SK-N-SH (cell line): Measurements from ENCODE around the gene DLL4.
"Not testable (repeated sequence)": the region's sequence is repeated elsewhere in the genome, so short reads cannot be mapped to it uniquely, and the experiment has no call there.

Source experiments
- ELF1 ChIP-seq: IDR thresholded peaks from 2 replicates; pipeline ENCODE4 v1.4.0; 2012
- EP300 ChIP-seq, 2 experiments: IDR thresholded peaks; 2 replicates each; pipeline versions ENCODE4 v1.4.0 to v1.6.1; 2012; ENCODE audit warnings: borderline replicate concordance in 1 of 2, low read depth in 1 of 2, low read length in 1 of 2
- FOXM1 ChIP-seq: IDR thresholded peaks from 2 replicates; pipeline ENCODE4 v1.4.0; 2012; ENCODE audit warnings: low read depth, mild to moderate bottlenecking
- JUND ChIP-seq: IDR thresholded peaks from 2 replicates; pipeline ENCODE4 v1.4.0; 2012
- RFX5 ChIP-seq: IDR thresholded peaks from 2 replicates; pipeline ENCODE4 v1.6.1; 2012; ENCODE audit warnings: mild to moderate bottlenecking, improper control_type of control experiment, low read length
- SIN3A ChIP-seq: IDR thresholded peaks from 2 replicates; pipeline ENCODE4 v1.6.1; 2012; ENCODE audit warnings: low read depth, mild to moderate bottlenecking, low read length, moderate library complexity, borderline replicate concordance
- TAF1 ChIP-seq: IDR thresholded peaks from 2 replicates; pipeline ENCODE4 v1.6.1; 2012; ENCODE audit warnings: low read depth, mild to moderate bottlenecking, low read length, moderate library complexity, borderline replicate concordance
- YY1 ChIP-seq: IDR thresholded peaks from 2 replicates; pipeline ENCODE4 v1.4.0; 2012; ENCODE audit warnings: low read depth, mild to moderate bottlenecking
- TF ChIP-seq, protein P1 (sequence below): fragments of 200-600 bp; sonication (generic); IDR thresholded peaks from 2 replicates; pipeline ENCODE4 v1.6.1; 2017; ENCODE audit warnings: antibody characterized with exemption, mild to moderate bottlenecking, moderate library complexity
- TF ChIP-seq, protein P2 (sequence below): IDR thresholded peaks from 2 replicates; pipeline ENCODE4 v1.4.0; 2012; ENCODE audit warnings: low read depth

DNA sequence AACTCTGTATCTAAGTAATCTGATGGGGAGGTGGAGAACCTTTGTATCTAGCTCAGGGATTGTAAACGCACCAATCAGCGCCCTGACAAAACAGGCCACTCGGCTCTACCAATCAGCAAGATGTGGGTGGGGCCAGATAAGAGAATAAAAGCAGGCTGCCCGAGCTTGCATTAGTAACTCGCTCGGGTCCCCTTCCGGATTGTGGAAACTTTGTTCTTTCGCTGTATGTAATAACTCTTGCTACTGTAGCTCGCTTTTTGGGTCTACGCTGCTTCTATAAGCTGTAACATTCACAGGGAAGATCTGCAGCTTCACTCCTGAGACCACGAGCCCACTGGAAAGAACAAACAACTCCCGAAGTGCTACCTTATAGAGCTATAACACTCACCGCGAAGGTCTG lies 33.2 kb downstream of the DLL4 start:
- TF ChIP-seq JUND; ELF1; FOXM1; SIN3A; YY1; EP300 (IDR thresholded peaks at IDR 0.05; ENCODE audit: borderline replicate concordance in 1 of 2, low read depth in 1 of 2, low read length in 1 of 2); RFX5; TAF1: not testable (repeated sequence)
- TF ChIP-seq, protein P1, sequence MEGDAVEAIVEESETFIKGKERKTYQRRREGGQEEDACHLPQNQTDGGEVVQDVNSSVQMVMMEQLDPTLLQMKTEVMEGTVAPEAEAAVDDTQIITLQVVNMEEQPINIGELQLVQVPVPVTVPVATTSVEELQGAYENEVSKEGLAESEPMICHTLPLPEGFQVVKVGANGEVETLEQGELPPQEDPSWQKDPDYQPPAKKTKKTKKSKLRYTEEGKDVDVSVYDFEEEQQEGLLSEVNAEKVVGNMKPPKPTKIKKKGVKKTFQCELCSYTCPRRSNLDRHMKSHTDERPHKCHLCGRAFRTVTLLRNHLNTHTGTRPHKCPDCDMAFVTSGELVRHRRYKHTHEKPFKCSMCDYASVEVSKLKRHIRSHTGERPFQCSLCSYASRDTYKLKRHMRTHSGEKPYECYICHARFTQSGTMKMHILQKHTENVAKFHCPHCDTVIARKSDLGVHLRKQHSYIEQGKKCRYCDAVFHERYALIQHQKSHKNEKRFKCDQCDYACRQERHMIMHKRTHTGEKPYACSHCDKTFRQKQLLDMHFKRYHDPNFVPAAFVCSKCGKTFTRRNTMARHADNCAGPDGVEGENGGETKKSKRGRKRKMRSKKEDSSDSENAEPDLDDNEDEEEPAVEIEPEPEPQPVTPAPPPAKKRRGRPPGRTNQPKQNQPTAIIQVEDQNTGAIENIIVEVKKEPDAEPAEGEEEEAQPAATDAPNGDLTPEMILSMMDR = not testable (repeated sequence)
- TF ChIP-seq, protein P2, sequence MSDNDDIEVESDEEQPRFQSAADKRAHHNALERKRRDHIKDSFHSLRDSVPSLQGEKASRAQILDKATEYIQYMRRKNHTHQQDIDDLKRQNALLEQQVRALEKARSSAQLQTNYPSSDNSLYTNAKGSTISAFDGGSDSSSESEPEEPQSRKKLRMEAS = not testable (repeated sequence)
